RKO (cell line): ENCODE results near the gene PRDM10.
A peak's percentile ranks its signal among the peaks of the same experiment; 100 is the strongest.
"Not testable (repeated sequence)": the region's sequence is repeated elsewhere in the genome, so short reads cannot be mapped to it uniquely, and the experiment has no call there.

Source experiments
- DNase-seq: peaks from one replicate; pipeline ENCODE4 v3.0.0-alpha.2; 2016; ENCODE audit warnings: low spot score

PRDM10 gene, protein sequence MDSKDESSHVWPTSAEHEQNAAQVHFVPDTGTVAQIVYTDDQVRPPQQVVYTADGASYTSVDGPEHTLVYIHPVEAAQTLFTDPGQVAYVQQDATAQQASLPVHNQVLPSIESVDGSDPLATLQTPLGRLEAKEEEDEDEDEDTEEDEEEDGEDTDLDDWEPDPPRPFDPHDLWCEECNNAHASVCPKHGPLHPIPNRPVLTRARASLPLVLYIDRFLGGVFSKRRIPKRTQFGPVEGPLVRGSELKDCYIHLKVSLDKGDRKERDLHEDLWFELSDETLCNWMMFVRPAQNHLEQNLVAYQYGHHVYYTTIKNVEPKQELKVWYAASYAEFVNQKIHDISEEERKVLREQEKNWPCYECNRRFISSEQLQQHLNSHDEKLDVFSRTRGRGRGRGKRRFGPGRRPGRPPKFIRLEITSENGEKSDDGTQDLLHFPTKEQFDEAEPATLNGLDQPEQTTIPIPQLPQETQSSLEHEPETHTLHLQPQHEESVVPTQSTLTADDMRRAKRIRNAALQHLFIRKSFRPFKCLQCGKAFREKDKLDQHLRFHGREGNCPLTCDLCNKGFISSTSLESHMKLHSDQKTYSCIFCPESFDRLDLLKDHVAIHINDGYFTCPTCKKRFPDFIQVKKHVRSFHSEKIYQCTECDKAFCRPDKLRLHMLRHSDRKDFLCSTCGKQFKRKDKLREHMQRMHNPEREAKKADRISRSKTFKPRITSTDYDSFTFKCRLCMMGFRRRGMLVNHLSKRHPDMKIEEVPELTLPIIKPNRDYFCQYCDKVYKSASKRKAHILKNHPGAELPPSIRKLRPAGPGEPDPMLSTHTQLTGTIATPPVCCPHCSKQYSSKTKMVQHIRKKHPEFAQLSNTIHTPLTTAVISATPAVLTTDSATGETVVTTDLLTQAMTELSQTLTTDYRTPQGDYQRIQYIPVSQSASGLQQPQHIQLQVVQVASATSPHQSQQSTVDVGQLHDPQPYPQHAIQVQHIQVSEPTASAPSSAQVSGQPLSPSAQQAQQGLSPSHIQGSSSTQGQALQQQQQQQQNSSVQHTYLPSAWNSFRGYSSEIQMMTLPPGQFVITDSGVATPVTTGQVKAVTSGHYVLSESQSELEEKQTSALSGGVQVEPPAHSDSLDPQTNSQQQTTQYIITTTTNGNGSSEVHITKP

DNA sequence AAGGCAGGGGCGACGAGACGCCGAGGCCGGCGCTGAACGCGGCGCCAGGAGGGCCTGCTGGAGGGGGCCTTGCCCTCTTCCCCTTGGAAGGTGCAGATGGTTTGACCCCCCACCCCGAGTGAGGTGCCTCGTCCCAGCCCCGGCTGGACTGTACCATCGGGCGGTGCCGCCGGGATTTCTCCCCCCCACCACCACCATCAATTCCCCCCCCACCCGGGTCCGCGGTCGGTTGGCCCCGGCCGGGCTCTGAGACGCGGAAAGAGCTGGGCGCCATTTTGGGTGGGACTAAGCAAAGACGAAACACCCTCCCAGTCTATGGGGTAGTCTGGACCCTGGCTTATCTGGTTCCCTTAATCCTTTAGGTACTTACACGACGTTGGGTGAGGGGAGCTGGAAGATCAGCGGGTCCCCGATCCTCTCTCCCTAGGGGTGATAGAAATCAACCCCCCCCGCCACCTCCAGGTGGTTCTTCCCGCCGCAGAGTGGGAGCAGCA is at the start of gene PRDM10:
PRDM10 (minus strand) TSS at position 484 of the 494 bp plus-strand sequence. CDS start 41,871 bp downstream, outside the sequence.
- DNase-seq: peak; percentile 89

DNA sequence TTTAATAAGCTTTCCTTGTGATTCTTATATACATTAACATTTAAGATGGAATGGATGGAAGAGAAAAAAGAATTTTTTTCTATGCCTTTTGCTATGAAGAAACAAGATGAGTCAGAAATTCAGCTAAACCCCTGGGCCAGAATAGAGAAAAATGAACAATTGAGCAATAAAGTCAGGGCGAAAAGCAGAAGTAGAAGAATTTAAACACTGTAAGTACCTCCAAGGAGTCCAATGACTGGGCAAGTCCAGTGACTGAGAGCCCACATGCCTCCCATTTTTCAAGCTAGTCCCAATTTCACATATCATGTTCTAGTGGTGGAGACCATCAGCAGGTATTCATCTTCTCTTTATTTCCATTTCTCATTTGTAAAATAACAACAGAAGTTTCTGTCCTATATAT is 48.4 kb upstream of the PRDM10 start:
- no peak for DNase-seq

DNA sequence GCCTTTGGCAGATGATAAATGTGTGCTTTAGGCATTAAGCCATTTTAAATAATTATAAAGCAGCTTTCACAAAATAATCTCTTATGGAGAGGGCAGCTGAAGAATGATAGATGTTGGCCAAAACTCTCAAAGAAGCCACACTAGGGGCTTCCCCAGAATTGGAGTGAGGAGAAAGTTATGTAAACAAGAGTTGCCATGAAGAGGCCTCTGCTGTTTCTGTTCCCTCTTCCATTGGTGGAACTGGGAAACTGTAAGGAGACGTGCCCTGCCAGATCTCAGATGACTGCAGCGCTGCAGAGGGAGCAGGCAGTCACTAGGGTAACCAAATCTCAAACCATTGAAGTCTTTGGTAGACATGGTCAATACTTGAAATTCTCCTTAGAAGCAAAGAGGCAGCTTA is 47.6 kb upstream of the PRDM10 start:
- no peak for DNase-seq

DNA sequence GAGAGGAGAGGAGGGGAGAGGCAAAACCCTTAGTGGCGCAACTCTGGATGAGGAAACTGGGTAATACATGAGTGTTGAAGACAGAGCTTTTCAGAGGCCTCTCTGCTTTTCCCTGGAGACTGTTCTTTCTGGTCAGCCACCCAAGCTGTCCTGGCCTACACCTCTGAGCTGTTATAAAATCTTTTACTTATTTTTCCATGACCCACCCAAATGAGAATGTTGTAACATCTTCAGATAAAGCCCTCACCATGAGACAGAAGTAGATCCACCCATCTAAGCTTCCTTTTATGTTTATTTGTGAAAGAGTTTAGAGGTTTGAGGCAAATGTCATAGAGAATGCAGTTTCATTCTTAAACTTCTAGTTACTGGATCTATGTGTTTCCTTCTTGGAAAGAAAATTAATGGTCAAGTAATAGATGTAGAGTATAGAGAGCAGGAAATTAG is 46.7 kb upstream of the PRDM10 start:
- no peak for DNase-seq

DNA sequence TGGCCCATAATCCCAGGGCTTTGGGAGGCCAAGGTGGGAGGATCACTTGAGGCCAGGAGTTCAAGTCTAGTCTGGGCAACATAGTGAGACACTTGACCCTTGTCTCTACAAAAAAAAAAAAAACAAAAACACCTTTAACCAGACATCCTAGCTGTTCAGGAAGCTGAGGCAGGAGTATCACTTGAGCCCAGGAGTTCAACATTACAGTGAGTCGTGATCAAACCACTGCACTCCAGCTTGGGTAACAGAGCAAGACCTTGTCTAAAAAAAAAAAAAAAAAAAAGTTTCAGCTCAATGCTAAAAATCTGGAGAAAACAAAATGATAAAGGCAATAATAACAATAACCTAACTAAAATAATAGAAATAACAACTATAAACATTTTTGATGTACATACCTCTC is 44.5 kb upstream of the PRDM10 start:
- no peak for DNase-seq

DNA sequence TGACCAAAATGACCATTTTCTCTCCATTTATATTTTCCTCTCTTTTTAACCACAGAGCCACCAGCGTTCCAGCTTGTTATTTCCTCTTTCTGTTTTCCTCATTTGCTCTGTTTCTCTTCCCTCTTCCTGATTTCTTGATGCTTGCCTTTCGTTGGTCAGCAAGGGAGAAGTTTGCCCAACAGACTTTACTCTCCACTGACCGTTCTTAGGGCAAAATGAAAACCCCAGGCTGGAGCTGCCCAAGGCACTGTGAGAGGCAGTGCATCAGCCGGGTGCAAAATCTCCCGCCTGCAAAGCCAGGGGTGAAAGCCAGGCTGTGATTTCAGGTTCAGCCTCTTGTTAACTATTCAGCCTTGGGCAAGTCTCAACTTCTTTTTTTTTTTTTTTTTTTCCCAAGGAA is 40.9 kb upstream of the PRDM10 start:
- DNase-seq: no peak

DNA sequence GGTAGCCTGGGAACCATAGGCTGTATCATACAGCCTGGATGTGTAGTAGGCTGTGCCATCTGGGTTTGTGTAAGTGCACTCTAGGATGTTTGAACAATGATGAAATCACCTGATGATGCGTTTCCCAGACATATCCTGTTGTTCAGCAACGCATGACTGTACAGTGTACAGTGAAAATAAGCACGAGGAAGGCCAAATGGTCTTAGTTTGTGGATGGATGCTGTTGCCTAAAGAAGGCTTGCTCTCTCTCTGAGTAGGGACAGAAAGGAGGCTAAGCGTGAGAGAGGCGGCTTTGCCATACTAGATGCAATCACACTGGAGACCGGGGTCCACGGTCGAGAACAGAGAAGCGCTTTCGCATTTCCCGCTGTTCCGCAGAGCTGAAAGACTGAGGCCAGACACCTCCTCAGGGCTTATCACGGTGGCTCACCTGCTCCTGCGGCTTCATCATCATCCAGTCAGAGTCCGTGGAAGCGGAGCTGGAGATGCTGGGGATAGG is 39.5 kb upstream of the PRDM10 start:
- peak; percentile 86 for DNase-seq

DNA sequence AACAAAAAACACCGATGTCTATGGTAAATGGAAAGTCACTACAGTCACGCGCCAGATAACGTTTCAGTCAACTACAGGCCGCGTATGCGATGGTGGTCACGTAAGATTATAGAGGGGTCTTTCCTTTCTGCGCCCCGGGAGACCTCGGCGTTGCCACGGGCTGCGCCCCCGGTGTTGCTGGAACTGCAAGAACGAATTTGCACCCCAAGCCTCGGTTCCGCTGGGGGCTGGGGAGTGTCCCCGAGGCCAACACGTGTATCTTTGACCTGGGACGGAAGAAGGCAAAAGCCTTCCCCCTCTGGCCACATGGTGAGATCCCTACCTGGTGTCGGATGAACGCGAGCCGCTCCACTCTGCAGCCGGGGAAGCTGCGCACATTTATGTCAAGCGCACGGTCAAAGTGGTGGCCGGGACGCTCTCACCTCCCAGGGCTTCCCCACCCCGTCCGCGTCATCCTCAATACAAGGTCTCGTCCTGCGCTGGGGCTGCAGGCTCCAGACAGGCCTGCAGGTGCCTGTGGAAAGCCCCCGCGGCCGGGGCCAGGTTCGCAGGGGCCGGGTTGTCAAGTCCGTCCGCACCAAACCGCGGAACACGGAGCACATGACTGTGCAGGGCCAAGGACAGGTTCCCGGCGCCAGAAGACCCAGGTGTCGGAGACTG is 37.8 kb upstream of the PRDM10 start:
- DNase-seq: no peak

DNA sequence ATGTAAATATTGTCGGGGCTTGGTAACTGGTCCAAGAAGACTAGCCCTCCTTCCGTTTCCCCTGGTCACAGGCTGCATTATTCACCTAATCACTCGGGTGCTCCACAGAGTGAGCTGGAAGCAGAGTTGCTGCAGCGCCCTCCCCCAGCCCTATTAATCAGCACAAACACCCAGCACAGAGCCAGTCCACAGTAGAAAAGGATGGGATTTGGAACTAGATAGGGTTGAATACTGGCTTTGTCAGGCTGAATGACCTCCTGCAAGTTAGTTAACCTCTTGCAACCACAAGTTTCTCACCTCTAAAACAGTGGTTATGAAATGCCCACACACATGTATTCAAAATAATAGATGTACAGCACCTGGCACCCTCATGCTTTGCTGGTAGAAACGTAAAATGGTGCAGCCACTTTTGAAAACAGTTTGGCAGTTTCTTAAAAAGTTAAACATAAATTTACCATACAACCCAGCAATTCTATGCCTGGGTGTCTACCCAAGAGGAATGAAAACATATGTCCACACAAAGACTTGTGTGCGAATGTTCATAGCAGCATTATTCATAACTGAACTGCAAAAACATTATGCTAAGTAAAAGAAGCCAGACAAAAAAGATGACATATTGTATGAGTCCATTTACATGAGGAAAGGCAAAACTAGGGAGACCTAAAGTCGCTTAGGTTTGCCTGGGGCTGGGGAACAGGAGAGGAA is 35.4 kb upstream of the PRDM10 start:
- DNase-seq: peak; percentile 19

DNA sequence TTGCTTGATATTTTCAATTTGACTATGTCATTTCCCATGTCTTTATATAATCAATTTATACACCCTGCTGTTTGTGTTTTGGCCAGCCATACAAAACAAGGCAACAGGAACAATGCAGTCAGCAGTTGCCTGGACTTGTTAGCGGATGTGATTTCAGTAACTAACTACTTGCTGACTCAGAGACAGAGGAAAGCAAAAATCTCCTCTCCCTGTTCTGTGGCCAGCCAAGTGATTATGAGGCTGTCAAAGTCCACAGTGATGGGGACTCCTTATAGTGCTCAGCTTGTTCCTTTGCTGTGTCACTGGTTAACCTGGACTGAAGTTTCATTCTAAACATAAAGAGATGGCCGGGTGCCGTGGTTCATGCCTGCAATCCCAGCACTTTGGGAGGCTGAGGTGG is 34.4 kb upstream of the PRDM10 start:
- DNase-seq: peak; percentile 81

DNA sequence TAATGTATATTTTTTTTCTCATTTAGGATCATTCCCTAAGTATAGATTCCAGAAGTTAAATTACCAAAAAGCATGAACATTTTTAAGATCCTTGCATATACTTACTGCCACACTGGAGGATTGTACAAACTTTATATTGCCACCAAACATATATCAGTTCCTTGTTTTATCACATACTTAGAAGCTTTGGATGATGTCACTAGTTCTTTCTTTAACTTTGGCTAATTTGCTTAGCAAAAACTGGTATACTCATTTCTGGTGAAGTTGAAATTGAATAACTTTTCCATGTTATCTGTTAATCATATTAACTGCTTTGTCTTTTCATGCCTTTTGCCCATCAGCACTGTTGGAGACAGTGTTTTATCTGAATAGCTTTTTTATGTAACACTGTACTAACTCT is 31.6 kb upstream of the PRDM10 start:
- DNase-seq: no peak

DNA sequence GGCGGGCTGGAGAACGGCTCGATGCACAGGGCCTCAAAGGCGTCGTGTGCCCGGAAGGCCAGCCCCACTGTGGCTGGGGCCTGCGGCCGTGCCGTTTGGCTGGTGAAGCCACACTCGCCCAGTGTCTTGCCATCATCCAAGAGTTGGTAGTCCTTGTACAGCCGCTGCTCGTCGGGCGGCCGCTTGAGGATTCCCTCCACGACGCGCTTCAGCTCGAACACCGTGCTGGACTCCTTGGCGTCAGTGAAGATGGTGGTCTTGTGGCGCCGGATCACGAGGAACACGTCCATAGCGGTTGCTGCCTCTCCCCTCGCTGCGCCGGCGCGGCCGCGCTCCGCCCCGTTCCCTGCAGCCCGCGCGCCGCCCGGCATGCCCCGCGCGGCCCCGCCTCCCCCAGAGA is 30.3 kb upstream of the PRDM10 start:
- no peak for DNase-seq

DNA sequence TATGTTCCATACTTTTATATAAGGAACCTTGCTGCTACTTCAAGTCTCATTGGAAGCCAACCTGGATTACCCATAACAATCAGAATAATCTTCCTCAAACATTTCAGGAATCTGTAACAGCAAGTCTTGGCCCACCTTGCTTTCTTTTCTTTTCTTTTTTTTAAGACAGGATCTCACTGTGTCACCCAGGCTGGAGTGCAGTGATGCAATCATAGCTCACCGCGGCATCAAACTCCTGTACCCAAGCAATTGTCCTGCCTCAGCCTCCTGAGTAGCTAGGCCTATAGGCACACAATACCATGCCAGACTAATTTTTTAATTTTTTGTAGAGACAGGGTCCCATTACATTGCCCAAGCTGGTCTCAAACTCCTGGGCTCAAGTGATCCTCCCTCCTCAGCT is 29.3 kb upstream of the PRDM10 start:
- DNase-seq: no peak

DNA sequence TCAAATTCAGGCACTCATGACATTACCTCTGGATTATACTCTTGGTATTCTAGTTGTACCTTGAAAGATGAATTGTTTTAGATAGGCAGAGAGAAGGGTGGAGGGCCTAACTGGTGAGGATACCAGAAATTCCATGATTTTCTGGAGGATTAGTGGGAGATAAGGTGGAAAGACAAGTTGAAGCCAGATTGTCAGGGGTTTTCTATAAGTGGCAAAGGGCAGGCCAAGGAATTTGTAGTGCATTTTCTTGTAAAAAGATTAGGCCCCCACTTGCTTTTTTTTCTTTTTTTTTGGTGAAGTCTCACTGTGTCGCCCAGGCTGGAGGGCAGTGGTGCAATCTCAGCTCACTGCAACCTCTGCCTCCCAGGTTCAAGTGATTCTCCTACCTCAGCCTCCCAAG is 28.4 kb upstream of the PRDM10 start:
- DNase-seq: no peak

DNA sequence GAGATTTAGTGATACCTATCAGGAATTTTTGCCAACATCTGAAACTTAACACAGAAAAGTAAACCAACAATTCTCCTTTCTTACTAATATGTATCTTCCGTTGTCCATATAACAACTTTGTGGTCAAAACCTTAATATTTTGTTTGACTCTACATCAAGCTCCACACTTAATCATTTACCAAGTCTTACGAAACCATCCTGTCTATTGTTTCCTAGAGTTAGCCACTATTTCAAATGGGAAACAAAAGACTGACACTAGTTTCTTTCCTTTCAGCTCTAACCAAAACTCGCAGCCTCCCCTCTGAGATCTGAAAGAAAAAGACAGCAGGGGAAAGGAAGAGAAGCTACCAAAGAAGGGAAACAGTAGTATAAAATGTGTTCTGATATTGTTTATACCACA is 26.5 kb upstream of the PRDM10 start:
- DNase-seq: no peak

DNA sequence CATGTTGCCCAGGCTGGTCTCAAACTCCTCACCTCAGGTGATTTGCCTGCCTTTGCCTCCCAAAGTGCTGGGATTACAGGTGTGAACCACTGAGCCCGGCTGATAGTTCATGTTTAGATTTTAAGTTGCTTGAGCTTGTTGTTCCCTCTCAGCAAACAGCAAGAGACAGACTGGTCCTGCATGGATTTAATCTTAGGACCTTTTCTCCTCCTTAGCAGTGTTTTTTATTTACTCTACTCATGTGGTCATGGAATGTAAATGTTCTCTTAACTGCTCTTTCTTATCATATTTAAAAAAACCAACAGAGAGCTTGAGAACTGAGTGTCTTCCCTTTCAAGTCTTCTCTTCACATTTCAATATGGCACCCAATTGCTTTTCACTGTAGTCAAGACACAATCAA is 22.7 kb upstream of the PRDM10 start:
- DNase-seq: no peak

DNA sequence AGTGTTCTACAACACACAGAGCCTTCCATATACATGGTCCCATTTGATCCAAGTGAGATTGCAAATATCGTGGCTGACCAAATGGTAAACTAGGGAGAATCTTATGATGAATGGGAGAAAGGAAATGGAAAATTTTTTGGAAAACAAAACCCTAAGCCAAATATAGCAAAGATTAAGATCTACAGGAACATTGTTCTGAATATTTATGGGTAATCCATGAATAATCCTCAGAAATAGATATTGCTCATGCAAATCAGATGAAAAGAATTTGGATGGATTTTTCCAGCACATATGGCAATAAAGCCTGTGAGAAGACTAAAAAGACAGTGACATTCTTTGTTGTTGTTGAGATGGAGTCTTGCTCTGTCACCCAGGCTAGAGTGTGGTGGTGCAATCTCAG is 21.7 kb upstream of the PRDM10 start:
- no peak for DNase-seq

DNA sequence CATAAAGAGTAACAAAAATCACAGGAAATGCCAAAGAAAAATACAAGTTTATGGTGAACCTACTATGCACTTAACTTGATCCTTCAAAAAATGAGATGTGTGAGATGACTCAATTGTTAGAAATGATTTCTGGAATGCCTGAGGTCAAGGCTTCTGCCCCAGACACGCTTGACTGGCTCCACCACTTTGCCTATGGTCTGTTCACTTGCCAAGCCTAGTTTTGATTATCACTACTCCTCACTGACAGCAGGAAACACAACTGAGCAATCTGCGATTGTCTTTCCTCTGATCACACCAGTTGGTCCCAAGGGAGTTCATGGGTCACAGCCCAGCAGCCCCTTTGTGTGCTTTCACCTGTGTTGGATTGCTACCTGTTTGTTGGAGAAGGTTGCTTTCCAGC is 20.6 kb upstream of the PRDM10 start:
- DNase-seq: peak; percentile 43

DNA sequence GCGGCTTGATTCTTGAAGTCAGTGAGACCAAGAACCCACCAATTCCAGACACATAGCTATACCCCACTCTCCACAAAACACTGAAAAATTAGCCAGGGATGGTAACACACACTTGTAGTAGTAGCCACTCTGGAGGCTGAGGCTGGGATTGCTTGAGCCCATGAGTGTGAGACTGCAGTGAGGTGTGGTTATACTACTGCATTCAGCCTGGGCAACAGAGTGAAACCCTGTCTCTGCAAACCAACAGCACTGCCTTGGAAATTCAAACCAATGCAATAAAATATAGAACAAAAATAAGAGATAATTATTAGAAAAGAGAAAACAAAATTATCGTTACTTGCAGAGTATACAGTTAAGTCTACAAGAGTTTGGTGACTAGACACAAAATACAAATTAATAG is 20.2 kb upstream of the PRDM10 start:
- no peak for DNase-seq

DNA sequence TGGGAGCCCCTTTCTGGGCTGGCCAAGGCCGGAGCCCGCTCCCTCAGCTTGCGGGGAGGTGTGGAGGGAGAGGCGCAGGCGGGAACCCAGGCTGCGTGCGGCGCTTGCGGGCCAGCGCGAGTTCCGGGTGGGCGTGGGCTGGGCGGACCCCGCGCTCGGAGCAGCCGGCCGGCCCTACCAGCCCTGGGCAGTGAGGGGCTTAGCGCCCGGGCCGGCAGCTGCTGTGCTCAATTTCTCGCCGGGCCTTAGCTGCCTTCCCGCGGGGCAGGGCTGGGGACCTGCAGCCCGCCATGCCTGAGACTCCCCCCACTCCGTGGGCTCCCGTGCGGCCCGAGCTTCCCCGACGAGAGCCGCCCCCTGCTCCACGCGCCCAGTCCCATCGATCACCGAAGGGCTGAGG is 19.0 kb upstream of the PRDM10 start:
- not testable (repeated sequence) for DNase-seq

DNA sequence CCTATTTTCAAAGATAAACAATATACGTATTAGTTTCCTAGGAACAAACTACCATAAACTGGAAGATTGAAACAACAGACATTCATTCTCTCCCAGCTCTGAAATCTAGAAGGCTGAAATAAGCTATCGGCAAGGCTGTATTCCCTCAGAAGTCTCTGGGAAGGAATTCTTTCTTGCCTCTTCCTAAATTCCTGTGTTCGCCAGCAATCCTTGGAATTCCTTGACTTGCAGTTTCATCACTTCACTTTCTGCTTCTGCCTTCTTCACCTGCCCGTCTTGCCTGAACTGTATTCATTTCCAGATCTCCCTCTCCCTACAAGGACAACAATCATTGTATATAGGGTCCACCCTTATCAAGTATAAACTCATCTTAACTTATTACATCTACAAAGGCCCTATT is 17.7 kb upstream of the PRDM10 start:
- DNase-seq: no peak
